HG03575 (cell line): ENCODE results near the gene TUBGCP2.

ENCODE experiments used
- ATAC-seq: cut with Tn5 transposase; IDR thresholded peaks from one replicate; pipeline ENCODE4 v1.9.1; 2021; ENCODE audit not compliant: unreplicated experiment, insufficient number of reproducible peaks, low FRiP score; ENCODE audit errors: extremely low read depth

Gene TUBGCP2

DNA sequence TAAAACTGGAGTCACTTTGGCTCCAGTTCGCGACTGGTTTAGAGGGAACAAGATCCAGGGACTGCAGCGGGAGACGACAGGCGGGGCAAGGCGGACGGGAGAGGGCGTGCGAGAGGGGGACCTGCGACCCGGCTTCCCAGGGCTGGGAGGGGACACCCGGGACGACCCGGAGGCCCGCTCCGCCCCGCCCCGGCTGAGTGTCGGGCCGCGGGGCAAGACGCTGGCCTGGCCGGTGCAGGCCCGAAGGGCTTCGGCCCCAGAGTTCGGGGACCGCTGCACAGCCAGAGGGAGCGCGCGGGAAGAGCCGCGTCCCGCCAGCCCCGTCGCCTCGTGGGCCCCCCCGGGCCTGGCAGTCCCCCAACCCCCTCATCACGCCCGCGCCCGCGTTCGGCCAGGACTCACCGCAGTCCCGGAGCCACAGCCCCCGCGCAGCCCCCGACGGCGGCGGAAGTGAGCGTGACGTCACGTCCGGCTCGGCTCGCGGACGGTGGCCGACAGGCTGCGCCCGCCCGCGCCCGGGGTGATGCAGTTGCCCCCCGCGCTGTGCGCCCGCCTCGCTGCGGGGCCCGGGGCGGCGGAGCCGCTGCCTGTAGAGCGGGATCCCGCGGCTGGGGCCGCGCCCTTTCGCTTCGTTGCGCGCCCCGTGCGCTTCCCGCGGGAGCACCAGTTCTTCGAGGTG, at the start of gene TUBGCP2, which contains the start of gene ZNF511:
Gene TUBGCP2, minus strand, starts transcription at position 452 of the 679 bp plus-strand sequence. CDS start 5,931 bp downstream, outside the sequence.
Gene ZNF511, plus strand, starts transcription at position 494 of the 679 bp plus-strand sequence. Its CDS starts 30 bp downstream, at position 524.
- peak; percentile 41 for ATAC-seq

GRCh38 chr10:133357285-133358161, 48.9 kb upstream of the TUBGCP2 start, which contains the start of gene FUOM:
Gene FUOM (minus strand): TSS chr10:133358019. CDS start chr10:133358007, 12 bp downstream.
- no peak for ATAC-seq

DNA sequence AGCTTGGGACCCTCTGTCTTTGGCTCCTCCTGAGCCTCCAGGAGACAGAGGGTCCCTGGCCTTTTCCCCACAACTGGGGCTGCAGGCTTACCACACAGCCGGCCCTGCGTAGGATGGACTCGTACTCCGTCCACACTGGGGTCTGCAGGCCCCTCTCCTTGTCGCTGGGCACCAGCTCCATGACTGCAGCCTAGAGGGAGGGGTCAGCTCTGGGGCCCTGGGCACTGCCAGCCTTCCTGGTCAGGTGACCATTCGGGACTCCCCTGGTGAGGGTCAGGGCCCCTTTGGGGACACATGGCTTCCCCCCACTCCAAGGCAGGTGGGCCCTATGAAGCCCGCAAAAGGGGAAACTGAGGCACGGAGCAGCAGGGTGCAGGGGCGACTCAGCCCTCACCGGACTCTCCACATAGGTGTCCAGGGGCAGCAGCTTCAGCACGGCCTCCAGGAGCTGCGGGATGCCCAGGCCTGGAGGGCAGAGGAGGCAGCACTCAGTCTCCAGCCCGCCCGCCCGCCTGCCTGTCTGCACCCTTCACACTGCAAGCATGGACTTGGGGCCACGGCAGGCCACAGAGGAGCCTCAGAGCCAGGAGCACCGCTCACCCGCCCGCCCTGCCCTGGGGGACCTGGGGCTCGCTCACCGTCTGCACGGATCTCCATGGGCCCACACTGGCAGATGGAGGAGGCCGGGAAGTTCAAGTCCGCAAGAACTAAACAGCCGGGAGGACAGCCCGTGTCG, 48.0 kb upstream of the TUBGCP2 start:
- ATAC-seq: no peak

GRCh38 chr10:133355991-133356390, 47.3 kb upstream of the TUBGCP2 start:
- ATAC-seq: no peak

DNA sequence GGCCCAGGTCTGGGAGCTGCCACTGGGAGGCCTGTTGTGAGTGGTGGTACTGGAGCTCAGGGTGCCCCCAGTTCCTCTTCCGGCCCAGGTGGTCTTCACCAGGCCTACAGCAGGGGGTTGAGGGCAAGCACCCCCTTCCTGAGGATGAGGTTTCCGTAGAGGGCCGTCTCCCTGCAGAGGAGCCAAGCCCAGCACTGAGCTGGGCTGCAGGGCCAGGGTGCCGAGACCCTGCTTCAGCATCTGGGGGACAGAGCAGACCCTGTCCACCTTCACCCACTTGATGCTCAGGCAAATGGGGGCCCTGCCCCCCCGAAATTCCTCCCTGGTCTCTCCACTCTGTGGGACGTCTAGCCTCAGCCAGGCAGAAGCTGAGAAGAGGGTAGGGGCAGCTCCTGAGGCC, 46.6 kb upstream of the TUBGCP2 start:
- ATAC-seq: no peak

- no peak for ATAC-seq
Measured at GRCh38 chr10:133354672-133355240, 46.1 kb upstream of the TUBGCP2 start.

DNA sequence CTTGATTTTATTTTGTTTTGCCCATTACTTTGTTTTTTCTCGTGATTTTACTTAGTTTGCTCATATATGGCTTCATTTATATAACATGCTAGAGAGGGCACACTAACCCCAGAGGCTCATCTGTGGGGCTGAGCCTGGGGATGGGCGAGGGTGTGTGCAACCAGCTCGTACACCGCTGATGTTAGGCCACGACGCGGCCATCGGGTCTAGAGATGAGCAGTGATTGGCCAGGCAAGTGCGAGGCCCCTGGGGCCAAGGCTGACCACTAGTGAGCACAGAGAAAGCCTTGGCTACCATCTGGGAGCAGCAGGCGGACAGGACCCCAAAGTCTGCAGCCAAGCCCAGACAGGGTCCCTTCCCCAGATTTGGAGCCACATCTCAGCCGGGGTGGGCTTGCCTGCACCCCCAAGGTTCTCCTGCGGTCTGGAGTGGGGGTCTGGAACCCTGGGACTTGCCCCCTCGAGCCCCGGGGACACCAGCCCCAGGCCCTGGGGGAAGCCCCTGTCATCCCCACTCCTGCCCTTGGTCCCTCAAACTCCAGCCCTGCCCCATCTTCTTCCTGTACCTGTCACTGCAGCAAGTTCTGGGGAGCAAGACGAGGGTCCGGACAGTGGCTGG, 45.4 kb upstream of the TUBGCP2 start:
- no peak for ATAC-seq

DNA sequence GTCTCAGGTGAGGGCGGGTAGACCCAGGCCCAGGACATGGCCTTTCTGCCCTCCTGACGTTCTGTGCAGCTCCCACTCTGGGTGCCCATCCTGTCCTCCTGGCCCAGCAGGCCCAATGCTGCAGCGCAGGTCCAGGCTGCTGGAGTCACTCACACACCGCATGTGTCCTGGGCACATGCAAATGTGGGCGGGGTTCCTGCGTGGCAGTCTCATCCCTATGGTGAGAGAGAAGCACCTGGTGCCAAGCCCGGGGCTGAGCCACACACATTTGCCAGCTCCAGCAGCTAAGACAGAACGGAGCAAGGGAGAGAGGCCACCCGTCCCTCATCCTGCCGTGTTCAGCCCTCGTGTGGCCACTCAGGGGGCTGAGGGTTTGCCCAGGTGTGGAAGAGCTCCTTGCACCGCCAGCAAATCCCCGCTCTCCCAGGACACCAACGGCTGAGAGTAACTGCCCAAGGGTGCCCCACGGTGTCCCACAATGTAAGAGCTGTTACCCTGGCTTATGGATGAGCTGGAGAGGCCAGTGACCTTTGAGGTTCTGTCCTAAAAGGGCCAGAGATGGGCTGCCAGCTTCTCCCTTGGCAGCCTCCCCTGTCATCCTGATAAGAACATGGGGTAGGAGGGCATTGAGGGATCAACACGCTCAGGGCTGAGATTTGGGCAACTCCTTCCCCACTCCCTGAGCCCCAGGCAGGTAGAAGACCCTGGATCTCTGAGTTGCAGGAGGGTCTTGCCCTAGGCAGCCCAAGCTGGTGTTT, 44.7 kb upstream of the TUBGCP2 start:
- ATAC-seq: no peak

GRCh38 chr10:133351408-133352318, 43.0 kb upstream of the TUBGCP2 start:
- no peak for ATAC-seq

GRCh38 chr10:133350950-133351329, 42.3 kb upstream of the TUBGCP2 start:
- no peak for ATAC-seq

GRCh38 chr10:133350283-133350949, 41.7 kb upstream of the TUBGCP2 start:
- ATAC-seq: no peak

DNA sequence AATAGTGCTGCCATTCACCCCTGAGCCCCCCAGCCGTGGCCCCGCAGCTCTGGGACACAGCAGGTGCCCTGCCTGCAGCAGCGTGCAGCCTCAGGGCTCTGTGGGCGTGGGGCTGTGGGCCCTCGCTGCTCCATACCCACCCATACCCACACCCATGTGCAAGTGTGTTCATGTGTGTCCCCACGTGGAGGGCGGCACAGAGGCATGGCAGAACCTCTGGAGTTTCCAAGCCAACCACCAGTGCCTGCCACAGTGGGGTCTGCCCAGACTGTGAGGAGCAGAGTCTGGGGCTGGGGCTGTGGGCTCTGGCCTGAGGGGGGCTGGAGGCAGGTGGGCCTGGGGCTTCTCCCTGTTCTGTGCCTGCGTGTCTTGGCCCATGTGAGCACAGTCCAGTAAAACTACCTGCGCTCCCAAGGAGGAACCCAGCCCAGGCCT, 40.9 kb upstream of the TUBGCP2 start:
- no peak for ATAC-seq

DNA sequence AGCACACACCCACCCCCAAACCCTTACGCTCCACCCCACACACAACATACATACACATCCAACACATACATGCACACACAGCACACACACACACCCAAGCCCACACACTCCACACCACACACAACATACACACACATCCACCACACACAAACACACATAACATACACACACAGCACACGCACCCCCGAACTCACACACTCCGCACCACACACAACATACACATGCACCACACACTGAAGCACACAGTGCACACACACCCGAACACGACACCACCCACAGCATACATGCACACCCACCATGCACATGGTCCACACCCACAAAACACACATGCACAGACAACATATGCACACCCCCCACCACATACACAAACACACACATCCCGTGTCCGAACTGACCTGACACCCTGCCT, 40.5 kb upstream of the TUBGCP2 start:
- no peak for ATAC-seq

GRCh38 chr10:133347710-133348517, 39.2 kb upstream of the TUBGCP2 start:
- ATAC-seq: no peak

DNA sequence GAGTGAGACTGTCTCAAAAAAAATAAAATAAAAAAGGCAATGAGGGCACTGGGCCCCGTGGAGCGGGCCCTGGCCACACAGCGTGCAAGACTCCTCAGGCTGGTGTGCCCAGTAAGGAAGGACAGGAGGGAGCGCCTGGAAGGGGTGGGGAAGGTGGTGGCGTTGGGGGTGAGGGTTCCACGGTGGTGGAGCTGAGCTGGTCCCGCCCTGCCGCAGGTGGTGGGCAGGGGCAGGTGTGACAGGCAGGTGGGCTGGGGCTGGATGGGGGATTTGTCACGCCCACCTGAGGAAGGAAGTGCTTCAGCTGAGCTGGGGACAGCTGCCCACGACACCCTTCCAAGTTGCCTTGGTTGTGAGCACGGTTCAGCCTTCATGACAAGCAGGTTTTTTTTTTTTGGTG, 37.7 kb upstream of the TUBGCP2 start:
- ATAC-seq: no peak

DNA sequence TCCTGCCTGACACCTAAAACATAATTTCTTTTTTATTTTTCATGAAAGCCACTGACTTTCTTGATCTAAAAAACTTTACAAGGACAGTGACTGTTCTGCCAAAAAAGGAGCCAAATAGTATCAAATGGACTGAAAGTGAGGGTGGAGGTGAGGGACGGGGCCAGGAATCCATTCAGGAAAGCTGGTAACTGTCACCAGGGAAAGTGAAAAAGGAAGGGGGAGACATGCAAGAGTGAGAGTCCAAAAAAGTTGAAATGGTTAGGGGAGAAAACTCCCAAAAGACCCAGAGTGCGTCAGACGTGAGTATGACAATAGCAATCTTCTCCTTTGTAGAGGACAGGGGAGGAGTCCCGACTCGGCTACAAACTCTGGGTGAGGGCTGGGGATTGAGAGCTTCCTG, 35.6 kb upstream of the TUBGCP2 start:
- no peak for ATAC-seq
